T-helper 2 cell (primary cell): ENCODE data around the gene SMARCC2.
"Not testable (repeated sequence)": the region's sequence is repeated elsewhere in the genome, so short reads cannot be mapped to it uniquely, and the experiment has no call there.

Experiments
- DNase-seq, 5 experiments: peaks; one replicate each; pipeline versions ENCODE4 v3.0.0 to v3.0.0-alpha.2; 2012 to 2022

Gene SMARCC2

DNA sequence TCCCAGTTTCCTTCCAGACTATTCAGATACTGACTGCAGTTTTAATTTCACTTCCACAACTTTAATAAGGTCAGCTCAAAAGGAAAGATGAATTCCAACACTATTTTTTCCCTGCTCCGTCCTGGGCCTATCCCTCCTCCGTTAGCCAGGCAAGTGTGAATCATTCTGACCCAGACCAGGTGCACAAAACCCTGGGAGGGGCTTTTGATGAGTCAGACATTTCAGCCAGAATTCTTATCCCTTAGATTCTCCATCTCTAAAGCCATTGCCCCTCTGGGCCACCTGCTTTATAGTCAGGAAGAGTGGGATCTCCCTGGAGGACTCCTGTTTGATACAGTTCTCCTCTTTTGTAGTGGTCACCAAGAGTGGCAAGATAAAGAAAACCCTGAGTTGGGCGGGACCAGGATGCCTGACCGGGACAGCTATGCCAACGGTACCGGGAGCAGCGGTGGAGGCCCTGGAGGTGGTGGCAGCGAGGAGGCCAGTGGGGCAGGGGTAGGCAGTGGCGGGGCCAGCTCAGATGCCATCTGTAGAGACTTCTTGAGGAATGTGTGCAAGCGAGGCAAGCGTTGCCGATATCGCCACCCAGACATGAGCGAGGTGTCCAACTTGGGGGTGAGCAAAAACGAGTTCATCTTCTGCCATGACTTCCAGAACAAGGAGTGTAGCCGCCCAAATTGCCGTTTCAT lies 69.0 kb downstream of the SMARCC2 start:
- DNase-seq, result no peak

DNA sequence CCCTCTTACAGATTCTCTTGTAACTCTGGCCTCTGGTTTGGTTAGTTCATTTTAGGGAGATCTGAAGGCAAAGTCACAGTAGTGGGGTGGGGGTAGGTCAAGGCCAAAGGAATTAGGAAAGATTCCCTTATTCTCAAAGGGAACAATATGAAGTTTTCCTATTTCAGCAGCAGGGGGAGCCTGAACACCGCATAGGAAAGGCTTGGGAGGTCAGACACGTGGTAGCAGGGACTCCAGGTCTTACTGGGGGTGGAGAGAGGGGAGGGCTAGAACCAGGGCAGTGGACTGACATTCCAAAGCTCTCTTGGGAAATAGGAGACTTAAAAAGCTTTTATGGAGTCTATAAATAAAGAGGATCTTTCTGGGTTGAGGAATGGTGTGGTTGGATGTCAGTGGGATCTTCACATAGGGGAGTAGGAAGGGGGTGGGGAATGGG lies 69.9 kb downstream of the SMARCC2 start:
- peak in 3 of 5 experiments; percentile 45 to 72 (median 52) for DNase-seq

DNA sequence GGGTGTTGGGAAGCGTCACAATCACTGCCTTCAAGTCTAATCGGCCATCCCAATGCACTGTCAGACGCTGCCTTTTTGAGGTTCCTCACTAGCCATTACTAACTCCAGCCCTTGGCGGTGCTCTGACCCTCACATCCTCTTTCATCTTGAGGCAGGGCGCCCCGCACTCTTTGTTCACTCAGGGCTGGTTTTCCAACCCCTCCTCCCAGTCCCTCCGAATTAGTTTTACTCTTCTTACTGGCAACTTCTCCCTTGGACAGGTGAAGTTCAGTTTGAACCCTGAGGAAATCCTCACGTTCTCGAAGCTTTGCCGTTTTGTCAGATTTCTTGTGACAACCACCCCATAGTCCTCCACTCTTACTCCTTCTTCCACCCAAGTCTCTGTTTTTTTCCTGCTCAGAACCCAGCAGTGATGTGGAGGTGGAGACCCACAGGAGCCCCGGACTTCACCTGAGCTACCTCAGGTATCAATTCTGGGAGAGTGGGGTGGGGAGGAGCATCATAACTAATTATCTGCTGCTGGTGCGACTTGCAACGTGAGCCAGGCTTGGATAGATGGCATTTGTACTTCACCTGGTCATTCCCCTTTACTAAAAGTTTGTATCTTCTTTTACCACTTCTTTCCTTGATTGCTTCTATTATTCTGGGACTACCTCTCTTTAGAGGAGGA lies 70.5 kb downstream of the SMARCC2 start:
- no peak for DNase-seq

DNA sequence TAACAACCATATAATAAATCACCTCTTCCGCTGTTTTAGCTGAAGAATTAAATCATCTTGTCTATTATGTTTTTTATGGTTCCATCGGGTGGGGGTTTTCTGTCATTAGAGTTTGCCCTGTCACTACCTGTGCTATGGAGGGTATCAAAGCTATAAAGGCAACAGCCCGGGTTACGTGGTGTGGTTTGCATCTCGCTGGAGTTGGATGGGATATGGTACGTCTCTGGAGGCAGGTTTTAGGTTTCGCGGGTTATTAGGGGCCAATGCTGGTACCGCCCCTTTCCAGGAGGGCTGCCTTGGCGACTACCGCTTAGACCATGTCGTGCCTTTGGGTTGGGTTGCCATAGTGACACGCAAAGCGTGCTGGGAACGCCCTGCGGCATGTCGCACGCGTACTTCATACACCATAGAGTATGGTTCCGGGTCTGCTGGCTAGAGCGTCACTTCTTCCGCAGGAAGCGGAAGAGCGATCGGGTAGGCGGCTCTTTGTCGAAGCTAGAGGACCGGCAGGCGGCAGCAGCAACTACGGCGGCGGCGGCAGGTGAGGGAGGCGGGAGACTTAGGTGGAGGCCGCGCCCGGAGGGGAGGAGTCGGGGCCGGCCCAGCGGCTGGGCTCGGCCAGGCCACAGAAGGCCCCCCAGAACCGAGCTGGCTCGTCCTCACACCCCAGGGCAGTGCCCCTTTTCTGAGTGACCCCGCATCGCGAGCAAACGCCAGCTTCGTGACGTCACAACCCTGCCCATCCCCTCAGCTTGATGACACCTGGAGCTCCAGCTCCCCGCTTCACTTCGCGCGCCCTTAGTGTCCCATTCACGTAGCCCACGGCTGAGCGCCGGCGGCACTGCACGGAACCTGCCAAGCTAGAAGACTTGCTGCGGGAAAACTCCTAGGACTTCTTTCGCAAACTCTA lies 71.2 kb downstream of the SMARCC2 start, which contains the start of gene ZC3H10:
Gene ZC3H10 (plus strand): TSS at position 489 of the 910 bp plus-strand sequence. CDS start 2,297 bp downstream, outside the sequence.
- DNase-seq, result peak; percentile 84 to 100 (median 98)

DNA sequence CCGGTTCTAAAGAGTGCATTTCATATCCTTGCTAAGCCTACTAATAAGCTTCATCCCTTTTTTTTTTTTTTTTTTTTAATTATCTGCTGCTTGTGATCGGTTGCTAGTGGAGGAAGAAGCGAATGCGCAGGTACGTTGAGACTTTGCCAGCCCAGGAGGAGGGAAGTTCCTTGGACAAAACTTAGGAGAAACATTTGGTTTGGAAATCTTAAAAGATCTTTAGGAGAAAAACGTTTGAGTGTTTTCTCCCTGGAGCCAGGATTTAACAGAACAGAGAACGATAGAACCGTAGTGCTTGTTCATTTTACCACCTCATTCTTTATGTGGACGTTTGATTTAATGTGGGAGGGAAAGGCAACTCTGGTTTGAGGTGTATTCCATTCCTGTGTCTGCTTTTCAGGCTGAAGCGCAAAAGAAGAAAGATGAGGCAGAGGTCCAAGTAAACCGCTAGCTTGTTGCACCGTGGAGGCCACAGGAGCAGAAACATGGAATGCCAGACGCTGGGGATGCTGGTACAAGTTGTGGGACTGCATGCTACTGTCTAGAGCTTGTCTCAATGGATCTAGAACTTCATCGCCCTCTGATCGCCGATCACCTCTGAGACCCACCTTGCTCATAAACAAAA lies 72.1 kb downstream of the SMARCC2 start:
- not testable (repeated sequence) for DNase-seq

DNA sequence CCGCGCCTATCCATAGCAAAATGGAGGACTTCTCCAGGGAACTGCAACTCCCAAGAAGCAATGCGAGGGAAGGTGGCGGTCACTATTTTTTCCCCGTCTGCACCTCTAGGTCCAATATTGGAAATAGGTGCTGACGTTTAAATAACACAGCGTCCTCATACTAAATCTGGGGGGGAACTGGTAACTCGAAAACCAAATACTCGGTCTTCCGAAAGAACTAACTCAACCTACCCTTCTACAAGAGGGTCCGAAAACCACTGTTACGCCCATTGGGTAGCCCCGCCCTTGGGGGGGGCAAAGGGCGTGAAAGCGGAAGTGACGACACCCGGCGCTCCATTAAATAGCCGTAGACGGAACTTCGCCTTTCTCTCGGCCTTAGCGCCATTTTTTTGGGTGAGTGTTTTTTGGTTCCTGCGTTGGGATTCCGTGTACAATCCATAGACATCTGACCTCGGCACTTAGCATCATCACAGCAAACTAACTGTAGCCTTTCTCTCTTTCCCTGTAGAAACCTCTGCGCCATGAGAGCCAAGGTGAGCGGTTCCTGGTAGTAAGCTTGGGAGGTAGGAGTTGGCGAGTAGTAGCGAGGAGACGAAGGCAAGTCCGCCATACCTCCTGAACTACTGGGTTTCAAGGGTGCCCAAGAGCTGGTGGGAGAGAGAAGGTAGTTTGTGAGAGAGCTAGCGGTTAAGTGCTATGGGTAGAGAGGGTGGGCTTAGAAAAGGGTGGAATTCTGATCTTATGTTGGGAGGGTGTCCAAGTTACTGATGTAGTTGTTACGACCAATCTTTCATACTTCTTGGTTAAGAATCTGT lies 72.8 kb downstream of the SMARCC2 start, which contains the start of gene RPL41:
Gene RPL41 (plus strand): TSS at position 367 of the 815 bp plus-strand sequence.
- DNase-seq, result peak; percentile 71 to 95 (median 89)

DNA sequence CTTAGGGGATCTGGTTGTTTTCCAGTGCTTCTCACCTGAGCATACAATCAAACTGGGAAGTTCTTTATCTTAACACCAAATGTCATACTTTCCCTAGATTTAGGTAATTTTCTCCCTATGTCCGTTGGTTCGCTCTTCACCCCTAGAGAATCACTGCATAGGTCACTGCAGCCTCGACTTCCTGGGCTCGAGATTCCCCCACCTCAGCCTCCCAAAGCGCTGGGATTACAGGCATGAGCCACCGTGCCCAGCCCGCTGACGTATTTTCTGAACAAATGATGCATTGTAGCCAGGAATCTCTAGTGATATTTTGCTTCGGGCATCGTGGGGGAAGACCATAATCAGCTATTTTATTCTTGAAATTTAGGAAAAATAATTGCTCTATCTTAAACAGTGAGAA lies 74.0 kb downstream of the SMARCC2 start:
- no peak for DNase-seq

DNA sequence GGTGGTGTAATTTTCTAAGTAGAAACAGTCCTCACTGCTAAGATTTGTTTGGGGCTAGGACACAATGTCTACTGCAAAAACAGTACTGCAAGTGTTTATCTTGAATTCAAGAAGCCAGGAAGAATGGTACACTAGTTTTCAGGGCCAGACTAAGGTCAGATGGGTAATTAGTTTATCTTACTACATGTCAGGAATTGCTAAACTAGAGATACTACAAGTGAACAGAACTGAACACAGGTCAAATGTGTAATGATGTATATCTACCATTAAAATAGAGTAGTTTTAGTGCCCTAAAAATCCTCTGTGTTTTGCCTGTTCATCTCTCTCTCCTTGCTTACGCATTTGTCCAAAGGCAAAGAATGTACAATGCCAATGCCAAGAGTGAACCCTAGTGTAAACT lies 75.2 kb downstream of the SMARCC2 start:
- DNase-seq, result no peak
